Upper lobe of left lung (tissue), 4 donors: ENCODE results near the gene WLS.

Experiments used
- CTCF ChIP-seq, 6 experiments: fragments of 450-650 bp in 4 of 6; fragments of 200-600 bp in 2 of 6; sonication (generic) in 2 of 6; IDR thresholded peaks; one replicate each; pipeline ENCODE4 v1.5.1; 2016 to 2019; ENCODE audit warnings: antibody characterized with exemption in 6 of 6
- EP300 ChIP-seq, 4 donors: sonication (generic); formaldehyde crosslinking; IDR thresholded peaks; one replicate each; pipeline ENCODE4 v1.5.1; 2017; ENCODE audit warnings: antibody characterized with exemption in 4 of 4, control low read depth in 2 of 4
- POLR2A ChIP-seq, 4 donors: fragments of 450-650 bp; IDR thresholded peaks; one replicate each; pipeline ENCODE4 v1.5.1; 2016 to 2017; ENCODE audit warnings: antibody characterized with exemption in 4 of 4, mild to moderate bottlenecking in 2 of 4
- POLR2AphosphoS5 ChIP-seq, 2 donors: sonication (generic); formaldehyde crosslinking; IDR thresholded peaks; one replicate each; pipeline ENCODE4 v1.5.1; 2017; ENCODE audit warnings: antibody characterized with exemption in 2 of 2

- no peak for TF ChIP-seq CTCF (IDR thresholded peaks at IDR 0.05)
- TF ChIP-seq POLR2A (IDR thresholded peaks at IDR 0.05): no peak
- no peak for TF ChIP-seq POLR2AphosphoS5 (IDR thresholded peaks at IDR 0.05)
- TF ChIP-seq EP300 (IDR thresholded peaks at IDR 0.05): no peak
These were observed 117.0 kb downstream of the WLS start for GRCh38 chr1:68115308-68115707.
